ENCODE results near the gene SNCA.

Gene SNCA

DNA sequence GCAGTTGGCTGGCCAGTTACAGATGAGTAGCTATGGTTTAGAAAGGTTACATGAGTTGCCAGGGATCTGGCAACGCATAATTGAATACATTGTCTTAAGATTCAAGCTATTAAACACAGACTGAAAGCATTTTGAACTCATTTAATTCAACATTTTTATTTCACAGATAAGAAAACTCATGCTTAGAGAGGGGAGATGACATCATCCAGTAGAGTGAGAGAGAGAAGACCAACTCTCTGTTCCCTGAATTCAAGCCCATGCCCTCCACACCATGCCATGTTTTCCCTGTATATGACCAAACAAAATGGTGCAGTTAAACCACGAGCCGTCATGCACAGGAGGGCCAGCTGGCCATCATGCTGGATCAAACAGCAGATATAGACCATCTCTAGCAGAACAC lies 22.6 kb downstream of the SNCA start:
- no peak for DNase-seq (ENCODE audit: low read depth, low spot score)

DNA sequence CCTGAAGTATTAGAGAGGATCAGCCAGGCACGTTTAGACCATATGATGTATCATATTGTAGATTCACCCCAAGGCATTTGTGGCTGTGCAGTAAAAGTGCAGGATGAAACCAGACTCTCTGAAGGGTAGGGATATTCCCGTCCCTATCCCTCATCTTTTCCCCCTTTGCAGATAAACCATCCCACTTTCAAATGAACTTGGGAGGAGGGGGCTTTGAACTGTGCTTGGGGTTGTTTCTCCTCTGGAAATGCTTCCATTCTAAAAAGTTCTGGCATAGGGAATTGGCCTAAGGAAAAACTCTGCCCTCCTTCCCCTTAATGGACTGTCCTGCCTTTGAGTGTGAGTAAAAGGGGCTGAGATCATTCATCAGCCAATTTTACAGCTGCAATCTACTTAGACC lies 23.8 kb downstream of the SNCA start:
- DNase-seq (ENCODE audit: low read depth, low spot score): no peak

DNA sequence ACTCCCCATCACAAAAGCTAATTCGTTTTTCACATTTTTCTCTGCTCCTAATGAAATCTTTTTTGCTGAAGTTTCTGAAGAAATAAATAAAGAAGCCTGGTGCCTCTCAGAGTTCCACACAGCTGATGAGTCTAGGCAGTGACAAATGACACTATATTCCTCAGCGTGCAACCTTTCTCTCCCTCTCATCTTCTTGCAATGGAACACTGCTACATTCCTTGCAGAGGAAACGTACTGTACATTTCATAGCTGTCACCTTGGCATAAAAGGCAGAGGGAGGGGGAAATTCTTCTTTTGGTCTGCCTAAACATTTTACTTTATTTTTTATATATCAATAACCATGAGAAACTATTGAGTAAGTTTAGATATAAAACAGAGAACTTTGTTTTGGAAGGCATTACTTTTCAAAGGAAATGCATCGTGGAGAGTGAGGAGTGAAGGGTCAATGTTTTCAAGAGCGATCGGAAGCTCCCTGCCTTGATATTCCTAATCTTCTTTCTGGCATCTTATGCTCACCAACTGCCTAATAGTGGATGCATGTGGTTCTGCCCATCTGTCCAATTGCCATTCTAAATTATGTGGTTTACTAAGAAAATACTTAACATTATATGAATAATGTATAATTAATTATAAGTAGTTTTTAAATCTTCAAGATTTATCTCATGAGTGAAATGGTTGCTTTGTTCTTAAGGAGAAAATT lies 29.4 kb downstream of the SNCA start:
- DNase-seq (ENCODE audit: low read depth, low spot score): no peak

DNA sequence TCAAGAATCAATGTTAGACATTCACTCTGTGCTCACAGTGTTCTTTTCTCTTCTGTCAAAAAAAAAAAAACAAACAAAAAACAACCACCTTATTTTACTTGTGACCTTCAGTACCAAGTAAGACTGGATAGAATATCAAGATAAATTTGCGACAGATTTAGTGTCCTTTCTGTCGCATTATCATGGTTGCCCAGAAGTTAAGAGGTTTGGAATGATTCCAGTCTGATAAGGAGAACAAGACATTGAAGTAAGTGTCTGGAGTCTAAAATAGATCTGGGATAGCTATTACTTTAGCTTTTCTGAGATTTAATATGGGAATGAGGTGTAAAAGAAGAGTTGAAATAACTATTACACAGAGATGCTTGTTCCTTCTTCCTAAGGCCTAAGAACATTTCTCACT lies 31.7 kb downstream of the SNCA start:
- no peak for DNase-seq (ENCODE audit: low read depth, low spot score)

DNA sequence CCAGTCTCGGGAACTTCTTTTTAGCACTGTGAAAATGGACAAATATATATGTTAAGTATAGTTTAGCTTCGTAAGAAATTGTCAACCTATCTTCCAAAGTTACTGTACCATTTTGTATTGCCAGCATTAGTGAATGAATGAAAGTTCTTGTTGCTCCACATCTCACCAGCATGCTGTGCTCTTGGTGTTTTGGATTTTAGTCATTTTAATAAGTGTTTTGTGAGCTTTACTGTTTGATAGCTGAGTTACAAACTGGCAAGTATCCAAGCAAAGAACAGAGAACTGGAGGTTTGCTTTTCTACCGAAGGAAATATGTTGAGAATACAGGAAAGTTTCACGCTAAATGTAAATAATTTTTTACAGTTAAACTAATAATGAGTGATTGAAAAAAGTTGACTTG lies 33.0 kb downstream of the SNCA start:
- no peak for DNase-seq (ENCODE audit: low read depth, low spot score)

DNA sequence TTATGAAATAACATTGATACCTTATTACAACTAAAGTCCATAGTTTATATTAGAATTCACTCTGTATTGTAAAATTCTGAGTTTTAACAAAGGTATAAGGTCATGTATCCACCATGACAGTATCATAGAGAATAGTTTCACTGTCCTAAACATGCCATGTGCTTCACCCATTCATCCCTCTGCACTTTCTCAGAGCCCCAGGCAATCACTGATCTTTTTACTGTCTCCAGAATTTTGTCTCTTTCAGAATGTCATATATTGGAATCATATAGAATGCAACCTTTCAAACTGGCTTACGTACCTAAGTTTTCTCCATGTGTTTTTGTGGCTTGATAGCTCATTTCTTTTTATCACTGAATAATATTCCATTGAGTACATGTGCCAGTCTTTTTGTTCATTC lies 33.9 kb downstream of the SNCA start:
- no peak for DNase-seq (ENCODE audit: low read depth, low spot score)

DNA sequence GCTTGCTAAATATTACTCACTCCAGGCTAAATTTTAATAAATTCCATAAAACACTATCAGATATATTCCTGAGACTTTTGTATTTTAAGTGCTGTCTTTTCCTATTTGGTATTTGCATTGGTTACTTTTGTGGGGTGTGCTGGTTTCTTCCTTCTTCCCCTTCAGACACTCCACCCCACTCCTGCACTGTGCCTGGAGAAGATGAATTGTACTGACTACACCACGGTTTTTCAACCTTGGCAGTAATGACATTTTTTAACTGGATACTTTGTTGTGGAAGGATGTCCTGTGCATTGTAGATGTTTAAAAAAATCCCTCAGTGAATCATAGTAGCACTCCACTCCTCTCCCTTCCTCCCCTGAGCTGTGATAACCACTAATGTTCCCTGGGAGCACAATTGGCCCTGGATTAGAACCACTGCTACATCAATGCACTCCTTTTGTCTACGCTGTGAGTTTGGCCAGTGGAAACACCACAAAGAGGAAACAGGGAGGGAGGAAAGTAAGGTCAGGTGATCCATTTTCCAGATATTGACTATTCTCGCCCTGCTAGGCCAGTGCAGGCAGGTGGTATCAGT lies 36.3 kb downstream of the SNCA start:
- DNase-seq (ENCODE audit: low read depth, low spot score): no peak

DNA sequence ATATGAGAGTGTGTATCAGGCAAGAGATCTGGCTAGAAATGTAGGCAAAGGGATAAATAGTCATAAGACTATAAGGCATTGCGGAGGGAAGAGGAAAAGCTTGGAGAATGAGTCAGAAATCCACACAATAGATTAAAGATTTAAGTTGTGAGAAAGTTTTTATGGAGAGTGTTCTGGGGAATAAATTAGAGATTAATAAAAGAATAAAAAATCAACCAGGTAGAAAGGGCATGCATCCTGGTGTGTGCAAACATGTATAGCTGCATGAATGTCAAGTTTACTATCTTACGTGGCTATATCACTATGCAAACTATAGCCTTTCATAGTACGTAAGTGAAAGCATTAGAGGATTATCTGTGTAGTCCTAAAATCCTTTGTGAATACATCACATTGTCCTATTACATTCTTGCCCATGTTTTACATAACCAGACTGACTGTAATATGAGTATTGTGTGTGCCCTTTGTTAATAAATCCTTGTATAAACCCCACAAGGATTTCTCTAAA lies 36.9 kb downstream of the SNCA start:
- DNase-seq (ENCODE audit: low read depth, low spot score): no peak

DNA sequence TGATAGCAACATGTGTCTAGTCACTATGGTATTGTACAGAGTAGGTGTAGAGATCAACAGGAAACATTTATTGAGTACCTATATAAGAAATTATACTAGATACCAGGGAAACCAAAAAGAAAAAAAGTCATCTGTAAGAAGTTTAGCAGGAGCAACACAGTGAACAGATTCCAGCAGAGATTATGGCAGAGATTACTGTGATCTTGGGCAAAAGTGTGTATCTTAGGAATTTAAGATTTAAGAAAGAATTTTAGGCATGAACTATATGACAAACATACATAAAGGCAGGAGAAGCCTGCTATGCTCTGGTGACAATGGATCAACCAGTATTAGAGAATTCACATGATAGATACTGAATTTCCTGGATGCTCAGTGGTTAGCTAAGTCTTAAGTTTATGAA lies 37.9 kb downstream of the SNCA start:
- no peak for DNase-seq (ENCODE audit: low read depth, low spot score)

DNA sequence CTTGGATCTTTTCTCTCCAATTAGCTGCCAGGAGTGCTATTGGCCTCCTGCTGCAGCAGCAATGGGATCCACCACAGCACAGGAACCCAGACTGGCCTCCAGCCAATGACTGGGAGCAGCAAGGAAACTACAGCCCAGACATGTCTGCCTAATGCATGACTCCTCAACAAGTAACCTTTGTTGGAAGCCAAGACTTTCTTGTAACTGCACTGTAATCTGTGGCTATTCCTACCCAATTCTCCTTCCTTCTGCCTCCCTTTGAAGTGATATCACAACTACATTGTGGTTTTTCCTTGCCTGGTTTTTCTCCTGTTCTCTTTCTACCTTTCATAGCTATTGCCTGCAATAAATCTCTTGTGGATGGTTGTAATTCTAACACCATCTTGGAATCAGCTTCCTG lies 39.8 kb downstream of the SNCA start:
- DNase-seq (ENCODE audit: low read depth, low spot score): no peak

DNA sequence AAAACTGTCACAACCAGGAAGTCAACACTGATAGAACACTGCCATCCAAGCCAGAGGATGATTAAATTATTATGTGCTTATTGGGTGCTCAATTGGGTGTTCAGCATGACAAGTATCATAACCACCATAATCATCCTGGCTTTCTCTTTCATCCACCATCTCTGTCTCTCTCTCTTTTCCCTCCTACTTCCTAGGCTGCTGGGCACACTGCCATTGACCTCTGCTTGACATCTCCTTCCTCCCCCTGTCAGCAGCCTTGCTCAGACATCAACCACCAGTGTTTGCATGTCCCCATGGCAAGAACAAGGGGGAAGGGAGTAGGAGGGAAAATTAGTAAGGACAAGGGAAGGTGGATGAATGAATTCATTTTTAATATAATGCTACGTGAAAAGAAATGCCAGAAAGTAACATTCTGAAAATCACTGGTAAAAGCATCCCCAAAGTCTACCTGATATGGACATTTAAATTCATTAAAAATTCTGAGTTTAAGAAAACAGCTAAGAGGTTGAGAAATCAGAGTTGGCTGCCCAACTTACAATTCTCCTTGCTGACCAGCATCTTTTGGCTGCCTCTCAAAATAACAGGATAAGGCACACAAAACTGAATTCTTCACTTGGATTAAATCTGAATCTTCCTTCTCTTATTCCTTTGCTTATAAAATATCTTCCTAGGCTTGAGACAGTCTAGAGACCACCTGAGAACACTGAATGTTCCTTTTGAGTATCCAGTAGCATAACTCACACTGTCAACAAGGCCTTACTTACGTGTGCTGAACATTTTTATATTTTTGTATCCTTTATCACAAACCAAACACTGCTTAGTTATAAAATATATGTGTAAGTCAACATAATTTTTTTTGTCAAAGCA lies 48.5 kb downstream of the SNCA start:
- no peak for DNase-seq (ENCODE audit: low read depth, low spot score)

DNA sequence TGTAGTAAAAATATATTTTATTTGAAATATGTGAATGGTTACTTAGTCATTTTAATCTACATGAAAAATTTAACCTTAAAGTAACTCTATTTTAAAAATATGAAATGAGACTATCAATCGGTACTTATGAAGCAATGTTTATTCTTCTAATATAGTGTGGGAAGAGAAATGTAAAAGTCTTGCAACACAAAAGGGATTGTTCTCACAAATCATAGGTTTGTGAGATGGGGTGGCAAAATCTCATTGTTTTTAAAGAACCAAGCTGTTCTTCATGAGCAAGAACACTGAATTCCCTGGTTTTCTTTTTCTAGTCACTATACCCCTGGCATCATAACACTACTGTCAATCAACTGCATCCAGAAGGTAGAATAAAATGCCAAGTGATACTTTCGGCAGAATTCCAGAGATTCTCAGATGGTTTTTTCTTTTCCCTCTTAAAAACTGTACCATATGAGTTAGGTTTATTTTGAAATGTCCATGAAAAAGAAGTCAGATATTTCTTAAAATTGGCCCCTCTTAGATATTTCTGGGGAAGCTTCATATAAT lies 52.2 kb downstream of the SNCA start:
- DNase-seq (ENCODE audit: low read depth, low spot score): no peak

DNA sequence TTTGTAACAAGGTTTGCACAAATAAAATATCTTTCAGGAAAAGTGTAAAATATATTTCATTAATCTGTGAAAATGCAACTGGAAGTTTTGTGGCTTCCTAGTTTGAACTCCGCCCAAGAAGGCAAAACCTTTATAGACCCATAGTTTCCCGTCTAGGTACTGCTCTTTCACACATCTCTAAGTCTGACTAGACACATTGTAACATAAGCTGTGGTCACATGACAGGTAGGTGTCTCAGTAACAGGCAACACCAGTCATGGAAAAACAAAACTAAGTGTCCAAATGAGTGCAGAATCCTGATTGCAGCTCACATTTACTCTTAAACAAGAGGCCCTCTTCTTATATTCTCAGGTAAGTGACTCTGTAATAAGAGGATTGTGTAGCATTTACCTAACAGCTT lies 55.6 kb downstream of the SNCA start:
- no peak for DNase-seq (ENCODE audit: low read depth, low spot score)

DNA sequence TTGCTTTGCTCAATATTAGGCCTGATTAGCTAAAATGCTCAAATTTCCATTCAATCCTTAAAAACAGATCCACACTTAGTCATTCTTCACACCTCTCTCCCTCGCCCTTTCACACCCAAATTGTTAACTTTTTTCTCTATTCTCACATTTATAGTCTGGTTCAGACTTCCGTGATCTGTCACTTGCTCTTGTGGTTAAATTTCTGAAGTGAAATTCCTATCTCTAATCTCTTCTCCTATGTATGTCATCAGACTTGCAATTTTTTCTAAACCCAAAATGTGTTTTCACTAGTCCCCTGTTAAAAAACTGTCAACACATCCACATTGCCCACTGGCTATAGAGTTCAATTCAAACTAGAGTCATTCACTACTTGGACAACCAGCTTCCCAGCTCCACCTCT lies 63.2 kb downstream of the SNCA start:
- no peak for DNase-seq (ENCODE audit: low read depth, low spot score)

DNA sequence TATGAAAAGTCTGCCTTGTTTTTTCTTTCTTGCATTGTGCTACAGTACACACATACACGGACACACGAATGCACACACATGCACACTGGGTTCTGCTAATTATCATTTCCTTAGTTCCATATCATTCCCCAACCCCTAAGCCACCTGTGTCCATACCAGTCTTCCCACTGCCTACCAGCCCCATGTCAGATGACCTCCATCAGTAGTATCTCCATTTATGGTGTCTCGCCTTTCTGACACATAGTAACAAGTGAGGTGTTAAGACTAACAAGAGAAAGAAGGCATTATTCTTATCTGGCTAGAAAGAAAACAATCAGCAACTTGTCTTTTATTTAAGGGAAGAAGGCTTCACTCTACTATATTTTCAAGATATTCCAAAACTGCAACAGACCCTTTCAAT lies 67.1 kb downstream of the SNCA start:
- DNase-seq (ENCODE audit: low read depth, low spot score): no peak

DNA sequence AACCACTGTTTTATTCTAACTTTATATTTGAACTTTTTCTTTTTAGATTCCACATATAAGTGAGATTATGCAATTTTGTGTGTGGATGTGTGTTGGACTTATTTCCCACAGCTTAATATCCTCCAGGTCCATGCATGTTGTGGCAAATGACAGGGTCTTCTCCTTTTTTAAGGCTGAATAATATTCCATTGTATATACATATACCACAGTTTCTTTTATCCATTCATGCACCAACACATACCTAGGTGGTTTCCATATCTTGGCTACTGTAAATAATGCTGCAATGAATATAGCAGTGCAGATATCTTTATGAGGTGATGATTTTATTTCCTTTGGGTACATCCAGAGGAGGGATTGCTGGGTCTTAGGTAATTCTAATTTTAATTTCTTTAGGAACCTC lies 69.0 kb downstream of the SNCA start:
- DNase-seq (ENCODE audit: low read depth, low spot score): no peak

DNA sequence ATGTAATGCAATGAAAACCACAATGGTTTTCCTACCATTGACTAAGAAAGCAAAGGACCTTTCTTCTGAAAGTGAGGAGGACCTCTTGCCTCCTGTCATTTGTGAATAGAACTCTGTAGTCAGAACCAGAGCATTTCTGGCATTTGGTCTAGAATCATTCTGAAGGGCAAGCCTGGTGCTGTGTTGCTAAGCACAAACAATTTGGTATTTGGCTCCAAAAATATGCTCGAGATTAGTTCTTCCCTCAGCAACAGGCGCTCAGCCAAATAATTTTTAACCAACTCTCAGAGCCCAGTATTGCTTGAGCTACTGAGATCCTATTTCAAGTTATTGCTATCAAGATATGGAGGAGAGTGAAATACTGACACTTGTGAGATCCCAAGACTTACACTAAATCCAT lies 71.0 kb downstream of the SNCA start:
- DNase-seq (ENCODE audit: low read depth, low spot score): no peak

DNA sequence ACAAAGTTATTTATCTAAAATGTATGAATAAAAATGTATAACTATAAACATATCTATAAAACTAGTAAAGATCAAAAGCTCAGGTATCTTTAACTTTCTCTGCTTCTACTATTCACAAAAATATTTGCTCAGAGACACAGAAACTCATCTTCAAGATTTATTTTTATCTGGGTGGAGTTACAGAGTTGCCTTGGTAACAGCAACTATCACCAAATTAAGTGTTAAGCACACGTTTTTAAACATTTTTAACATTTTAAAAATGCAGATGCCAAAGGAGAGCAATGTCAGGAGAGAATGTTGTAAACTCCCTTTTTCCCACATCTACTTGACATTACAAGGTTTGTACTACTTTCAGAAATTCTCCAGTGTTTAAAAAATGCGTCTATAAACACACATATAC lies 71.4 kb downstream of the SNCA start:
- no peak for DNase-seq (ENCODE audit: low read depth, low spot score)

DNA sequence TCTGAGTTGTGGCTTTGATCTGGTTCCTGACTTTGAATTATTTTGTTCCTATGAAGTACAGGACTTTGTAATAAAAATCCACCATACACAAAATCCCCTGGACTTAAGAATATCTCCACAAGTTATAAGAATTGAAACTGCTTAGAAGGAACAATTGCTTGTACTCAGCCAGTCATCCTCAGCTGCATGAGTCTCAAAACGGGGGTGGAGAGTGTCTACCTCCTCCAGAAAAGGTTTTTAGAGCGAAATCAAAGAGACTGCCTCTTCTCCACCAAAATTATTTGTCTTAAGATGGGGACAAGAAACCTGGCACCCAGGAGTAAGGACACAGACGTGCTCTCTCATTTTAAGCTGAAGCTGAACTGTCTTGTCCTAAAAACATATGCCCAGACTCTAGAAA lies 74.7 kb downstream of the SNCA start:
- DNase-seq (ENCODE audit: low read depth, low spot score): no peak

DNA sequence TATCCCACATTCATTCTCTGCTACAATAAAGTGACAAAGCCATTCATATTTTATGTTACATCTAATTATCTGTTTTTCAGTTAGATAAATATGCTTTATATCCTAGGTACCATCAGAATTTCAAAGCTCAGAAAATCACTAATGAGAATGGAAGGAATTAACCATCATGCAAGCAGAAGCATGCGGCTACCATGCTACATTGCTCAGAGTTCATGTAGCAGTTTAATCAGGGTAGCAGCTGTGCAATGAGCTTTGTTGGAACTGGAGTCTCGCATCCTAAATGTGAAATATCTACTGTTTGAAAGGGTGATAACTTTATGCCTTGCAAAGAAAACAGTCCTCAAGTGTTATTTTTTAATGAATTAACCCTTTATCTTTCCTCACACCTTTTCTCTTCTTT lies 77.5 kb downstream of the SNCA start:
- no peak for DNase-seq (ENCODE audit: low read depth, low spot score)

DNA sequence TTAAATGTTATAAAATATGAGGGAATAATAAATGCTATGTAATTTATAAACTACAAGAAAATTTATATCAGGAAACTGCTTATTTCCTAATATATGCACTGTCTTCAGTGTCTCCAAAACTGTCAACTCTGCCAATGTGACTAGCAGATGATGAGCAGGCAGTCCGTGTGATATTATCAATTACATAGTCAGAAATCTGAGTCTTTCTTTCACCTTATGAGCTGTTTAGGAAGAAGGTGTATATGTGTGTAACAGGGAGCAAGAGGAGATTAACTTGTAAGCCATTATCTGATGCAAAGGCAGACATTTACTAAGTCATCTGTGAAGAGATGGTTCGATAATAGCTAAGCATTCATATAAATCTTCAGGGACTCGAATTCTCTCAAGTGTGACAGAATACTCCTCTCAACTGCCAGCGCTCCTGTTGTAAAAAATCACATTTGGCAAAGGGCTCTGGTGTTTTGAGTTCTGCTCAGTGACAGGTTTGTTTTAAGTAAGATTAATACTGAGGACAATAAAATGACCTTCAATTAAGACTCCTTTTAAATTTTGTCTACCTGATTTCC lies 79.7 kb downstream of the SNCA start:
- DNase-seq (ENCODE audit: low read depth, low spot score): no peak

DNA sequence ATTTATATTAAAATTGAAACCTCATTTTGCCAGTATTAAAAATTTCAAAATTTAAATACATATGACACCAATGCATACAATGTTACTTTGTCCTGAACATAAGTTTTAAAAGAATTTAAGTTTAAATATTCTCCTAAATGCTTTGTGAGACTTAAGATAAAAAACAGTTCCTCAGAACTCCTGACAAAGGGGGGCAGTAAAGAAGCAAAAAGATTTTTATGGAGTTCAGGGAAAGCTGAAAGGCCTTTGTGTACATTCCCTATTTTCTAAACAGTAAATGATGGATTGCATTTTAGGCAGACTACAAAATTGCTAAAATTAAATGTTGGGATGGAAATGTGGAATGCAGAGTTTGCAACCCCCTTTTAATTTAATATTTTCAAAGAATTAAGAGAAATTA lies 81.7 kb downstream of the SNCA start:
- DNase-seq (ENCODE audit: low read depth, low spot score): no peak

All from activated CD4-positive, CD25-positive, alpha-beta regulatory T cell treated with anti-CD3 and anti-CD28 coated beads, Interleukin-2, amount 50 U/mL, for 16 hours (primary cell).